NCI-H2107 treated with DMSO at 0.1 percent for 48 hours (cell line): Measurements from ENCODE around the gene CYFIP2.
"Not testable (repeated sequence)": the region's sequence is repeated elsewhere in the genome, so short reads cannot be mapped to it uniquely, and the experiment has no call there.

ENCODE experiments used
- DNase-seq: peaks from one replicate; lab custom pipeline; 2025; ENCODE audit not compliant: unreplicated experiment; lab: John Stamatoyannopoulos, UW

CYFIP2 gene

DNA sequence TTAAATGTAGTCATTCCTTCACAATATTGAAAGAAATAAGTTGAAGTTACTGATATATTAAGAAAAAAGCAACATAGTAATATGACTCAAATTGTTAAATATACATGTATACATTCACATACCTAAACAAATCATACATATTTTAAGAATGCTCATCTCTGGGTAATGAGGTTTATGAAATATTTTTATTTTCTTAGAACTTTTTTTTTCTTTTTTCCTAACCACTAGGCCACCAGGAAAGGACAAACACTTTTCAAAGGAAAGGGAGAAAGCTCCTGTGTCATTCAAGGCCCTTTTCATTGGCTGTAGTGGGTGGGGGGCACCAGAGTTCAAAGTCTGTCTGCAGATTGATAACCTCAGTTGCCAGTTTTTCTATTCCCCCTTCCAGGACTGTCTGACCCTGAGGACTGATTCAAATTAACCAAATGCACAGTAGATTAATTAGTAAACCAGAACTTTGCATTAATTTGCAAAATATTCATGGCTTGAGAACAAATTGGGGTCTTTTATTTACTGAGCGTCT, 121.2 kb downstream of the CYFIP2 start:
- DNase-seq, result no peak

DNA sequence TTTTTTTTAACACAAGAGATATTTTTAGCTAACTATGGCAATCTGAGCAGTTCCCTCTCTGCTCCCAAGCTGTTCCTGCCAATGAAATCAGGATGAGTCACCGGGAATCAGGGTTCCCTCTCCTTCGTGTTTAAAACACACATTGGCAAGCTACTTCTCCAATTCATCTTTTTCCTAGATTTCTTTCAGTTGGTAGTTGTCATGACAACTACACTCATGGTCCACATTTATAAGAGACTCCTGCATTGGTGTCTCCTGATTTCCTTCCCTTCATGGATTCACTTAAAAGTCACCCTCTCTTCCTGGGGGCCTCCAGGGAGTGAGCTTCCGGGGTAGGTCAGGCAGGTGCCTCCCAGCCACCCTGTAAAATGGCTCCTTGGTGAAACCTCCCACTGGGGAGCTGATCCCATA, 121.8 kb downstream of the CYFIP2 start:
- DNase-seq, result no peak

- DNase-seq, result no peak
These were observed 122.3 kb downstream of the CYFIP2 start for GRCh38 chr5:157388111-157388710.

DNA sequence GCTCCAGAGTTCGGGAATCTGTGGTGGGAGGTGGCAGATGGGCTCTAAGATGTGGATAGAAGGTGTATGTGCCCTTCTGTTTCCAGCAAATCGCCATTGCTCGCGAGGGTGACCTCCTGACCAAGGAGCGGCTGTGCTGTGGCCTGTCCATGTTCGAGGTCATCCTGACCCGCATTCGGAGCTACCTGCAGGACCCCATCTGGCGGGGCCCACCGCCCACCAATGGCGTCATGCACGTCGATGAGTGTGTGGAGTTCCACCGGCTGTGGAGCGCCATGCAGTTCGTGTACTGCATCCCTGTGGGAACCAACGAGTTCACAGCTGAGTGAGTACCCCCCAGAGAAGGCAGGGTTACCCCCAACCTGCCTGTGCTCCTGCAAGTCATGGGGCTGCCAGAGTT, 123.2 kb downstream of the CYFIP2 start:
- DNase-seq, result no peak

- no peak for DNase-seq
These were observed 124.2 kb downstream of the CYFIP2 start for GRCh38 chr5:157390133-157390532.

DNA sequence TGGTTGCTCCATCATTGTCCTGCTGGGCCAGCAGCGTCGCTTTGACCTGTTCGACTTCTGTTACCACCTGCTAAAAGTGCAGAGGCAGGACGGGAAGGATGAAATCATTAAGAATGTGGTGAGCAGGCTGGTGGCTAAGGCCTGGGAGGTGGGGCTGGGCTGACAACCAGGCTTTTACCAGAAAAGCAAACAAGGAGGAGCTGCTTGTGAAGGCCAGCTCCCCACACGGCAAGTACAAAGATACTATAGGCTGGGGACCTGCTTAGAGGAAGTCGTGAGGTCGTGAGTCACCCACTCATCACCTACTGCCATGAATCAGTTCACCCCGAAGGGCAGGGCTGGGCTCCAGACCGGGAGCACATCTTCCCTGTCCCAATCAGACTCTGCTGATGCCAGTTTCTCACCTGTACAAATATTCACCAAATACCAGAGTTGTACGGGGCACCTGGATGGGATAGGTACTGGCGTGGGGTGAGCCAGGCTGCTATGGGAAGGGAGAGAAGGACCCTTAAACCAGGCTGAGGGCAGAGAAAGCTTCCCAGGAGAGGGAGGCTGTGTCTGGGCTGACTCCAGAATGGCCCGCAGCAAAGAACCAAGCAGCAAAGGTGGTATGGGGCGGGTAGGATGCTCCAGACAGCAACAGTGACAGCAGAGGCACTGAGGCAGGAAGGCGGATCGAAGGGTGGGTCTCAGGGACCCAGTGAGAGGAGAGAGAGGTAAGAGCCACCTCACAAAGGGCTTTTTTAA, 124.8 kb downstream of the CYFIP2 start:
- no peak for DNase-seq

- no peak for DNase-seq
These were observed 132.4 kb downstream of the CYFIP2 start for GRCh38 chr5:157398305-157398704.

GRCh38 chr5:157400741-157401495, 135.0 kb downstream of the CYFIP2 start:
- DNase-seq, result no peak

DNA sequence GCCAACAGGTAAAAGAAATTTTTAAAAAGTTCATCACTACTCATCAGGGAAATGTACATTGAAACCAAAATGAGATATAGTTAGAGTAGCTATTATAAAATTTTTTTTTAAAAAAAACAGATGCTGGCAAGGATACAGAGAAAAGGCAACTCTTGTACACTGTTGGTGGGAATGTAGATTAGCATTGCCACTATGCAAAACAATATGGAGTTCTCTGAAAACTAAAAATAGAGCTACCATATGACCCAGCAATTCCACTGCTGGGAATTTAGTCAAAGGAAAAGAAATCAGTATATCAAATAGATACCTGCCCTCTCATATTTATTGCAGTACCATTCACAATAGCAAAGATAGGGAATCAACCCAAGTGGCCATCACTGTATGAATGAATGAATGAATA, 149.9 kb downstream of the CYFIP2 start:
- DNase-seq, result no peak

DNA sequence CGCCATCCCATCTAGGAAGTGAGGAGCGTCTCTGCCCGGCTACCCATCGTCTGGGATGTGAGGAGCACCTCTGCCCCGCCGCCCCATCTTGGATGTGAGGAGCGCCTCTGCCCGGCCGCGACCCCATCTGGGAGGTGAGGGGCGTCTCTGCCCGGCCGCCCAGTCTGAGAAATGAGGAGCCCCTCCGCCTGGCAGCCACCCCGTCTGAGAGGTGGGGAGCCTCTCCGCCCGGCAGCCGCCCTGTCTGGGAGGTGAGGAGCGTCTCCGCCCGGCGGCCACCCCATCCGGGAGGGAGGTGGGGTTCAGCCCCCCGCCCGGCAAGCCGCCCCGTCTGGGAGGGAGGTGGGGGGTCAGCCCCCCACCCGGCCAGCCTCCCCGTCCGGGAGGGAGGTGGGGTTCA, 153.6 kb downstream of the CYFIP2 start:
- DNase-seq, result not testable (repeated sequence)

DNA sequence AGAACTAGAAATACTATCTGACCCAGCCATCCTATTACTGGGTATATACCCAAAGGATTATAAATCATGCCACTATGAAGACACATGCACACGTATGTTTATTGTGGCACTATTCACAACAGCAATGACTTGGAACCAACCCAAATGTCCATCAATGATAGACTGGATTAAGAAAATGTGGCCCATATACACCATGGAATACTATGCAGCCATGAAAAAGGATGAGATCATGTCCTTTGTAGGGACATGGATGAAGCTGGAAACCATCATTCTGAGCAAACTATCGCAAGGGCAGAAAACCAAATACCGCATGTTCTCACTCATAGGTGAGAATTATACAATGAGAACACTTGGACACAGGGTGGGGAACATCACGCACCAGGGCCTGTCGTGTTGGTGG, 164.0 kb downstream of the CYFIP2 start:
- DNase-seq, result not testable (repeated sequence)

GRCh38 chr5:157431544-157432200, 165.7 kb downstream of the CYFIP2 start:
- peak; percentile 14 for DNase-seq

DNA sequence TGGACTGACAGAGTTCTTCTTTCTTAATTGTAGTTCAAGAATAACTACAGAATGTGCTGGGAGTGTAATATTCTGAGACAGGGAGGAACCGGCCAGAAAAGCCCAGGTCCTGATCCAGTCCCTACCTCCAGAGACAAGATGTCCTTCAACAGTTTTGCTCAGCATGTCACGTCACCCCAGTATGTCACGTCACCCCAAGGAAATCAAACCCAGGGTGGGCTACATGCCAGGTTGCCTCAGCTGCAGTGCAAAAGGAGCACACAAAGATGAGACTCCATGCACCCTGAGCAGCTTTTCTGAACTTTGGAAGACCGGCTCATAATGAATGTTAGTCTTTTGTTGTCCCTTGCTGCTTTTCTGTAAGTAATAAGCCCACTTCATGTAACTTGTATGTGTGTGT, 168.2 kb downstream of the CYFIP2 start:
- no peak for DNase-seq

- DNase-seq, result no peak
These were observed 177.2 kb downstream of the CYFIP2 start for GRCh38 chr5:157443041-157443549.

DNA sequence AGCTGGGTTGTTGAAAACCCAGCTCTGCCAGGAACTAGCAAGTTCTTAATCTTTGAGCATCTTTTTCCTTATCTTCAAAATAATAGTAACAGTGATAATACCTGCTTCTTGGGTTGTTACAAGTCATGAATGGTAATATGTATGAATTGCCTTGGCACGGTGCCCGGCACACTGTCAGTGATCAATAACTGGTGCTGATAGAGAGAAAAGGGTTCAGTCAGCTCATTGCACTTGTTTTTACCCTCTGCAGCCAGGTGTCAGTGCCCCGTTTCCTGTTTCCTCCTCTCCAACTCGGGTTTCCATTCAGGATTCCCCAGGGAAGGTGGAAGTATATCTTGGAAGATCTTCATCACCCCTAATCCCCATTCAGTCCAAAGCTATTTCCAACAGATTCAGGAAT, 178.3 kb downstream of the CYFIP2 start:
- no peak for DNase-seq
